Endodermal cell (in vitro differentiated cells): ENCODE data around the gene CFAP46. TPM values are rescaled to one million over a fixed set of nuclear protein-coding genes. Genes with fewer than 3 reads are reported as not detected.
A peak's percentile ranks its signal among the peaks of the same experiment; 100 is the strongest.

Experiments
- DNase-seq: peaks from one replicate; pipeline ENCODE4 v3.0.0-alpha.2; 2017
- H3K27ac ChIP-seq: 2 replicates; pipeline ENCODE4 v1.5.1; 2013; ENCODE audit warnings: mild to moderate bottlenecking, low read depth, low read length, moderate library complexity
- H3K27me3 ChIP-seq: 2 replicates; pipeline ENCODE4 v1.6.1; 2013; ENCODE audit warnings: mild to moderate bottlenecking, low read length, moderate library complexity; ENCODE audit not compliant: insufficient read depth, control insufficient read depth, poor library complexity, severe bottlenecking
- H3K36me3 ChIP-seq: 2 replicates; pipeline ENCODE4 v1.7.0; 2013; ENCODE audit warnings: mild to moderate bottlenecking, low read length, moderate library complexity; ENCODE audit not compliant: control insufficient read depth, insufficient read depth
- H3K4me1 ChIP-seq: one replicate; pipeline ENCODE4 v1.7.0; 2013; ENCODE audit warnings: low read length; ENCODE audit not compliant: control insufficient read depth, insufficient read depth
- H3K4me3 ChIP-seq: 2 replicates; pipeline ENCODE4 v1.5.1; 2013; ENCODE audit warnings: mild to moderate bottlenecking, low read length, moderate library complexity
- H3K9ac ChIP-seq: 2 replicates; pipeline ENCODE4 v1.6.1; 2013; ENCODE audit warnings: mild to moderate bottlenecking, low read length, moderate library complexity; ENCODE audit not compliant: poor library complexity, severe bottlenecking; ENCODE audit errors: extremely low read depth
- H3K9me3 ChIP-seq: 2 replicates; pipeline ENCODE4 v1.6.1; 2013; ENCODE audit warnings: mild to moderate bottlenecking, low read length, moderate library complexity; ENCODE audit not compliant: control insufficient read depth
- H3K27ac Mint-ChIP-seq: 2 replicates; pipeline ENCODE4 v1.8.0; 2020; ENCODE audit warnings: mixed read lengths
- H3K27me3 Mint-ChIP-seq: 2 replicates; pipeline ENCODE4 v1.8.0; 2021; ENCODE audit warnings: mild to moderate bottlenecking, mixed read lengths; ENCODE audit not compliant: insufficient read depth
- H3K36me3 Mint-ChIP-seq: 2 replicates; pipeline ENCODE4 v1.8.0; 2020; ENCODE audit warnings: low read depth, mixed read lengths
- H3K4me1 Mint-ChIP-seq: 2 replicates; pipeline ENCODE4 v1.8.0; 2020; ENCODE audit warnings: mixed read lengths
- H3K4me3 Mint-ChIP-seq: 2 replicates; pipeline ENCODE4 v1.8.0; 2020; ENCODE audit warnings: mild to moderate bottlenecking, moderate library complexity, mixed read lengths
- H3K9me3 Mint-ChIP-seq: 2 replicates; pipeline ENCODE4 v1.8.0; 2020; ENCODE audit warnings: mild to moderate bottlenecking, mixed read lengths
- CTCF ChIP-seq: fragments of 200-600 bp; sonication (generic); conservative IDR thresholded peaks from 2 replicates; pipeline ENCODE4 v1.5.0; 2021; ENCODE audit warnings: antibody characterized with exemption, mild to moderate bottlenecking
- WGBS, 2 experiments: methylation state at CpG; one replicate each; pipeline versions ENCODE4 v1.1.5 to v1.1.7; 2013; ENCODE audit warnings: missing lambda C conversion rate in 2 of 2, mixed read lengths in 1 of 2; ENCODE audit not compliant: insufficient coverage in 1 of 2, insufficient read length in 1 of 2; 5-methylcytosine and 5-hydroxymethylcytosine counted together
- total RNA-seq, 2 donors: library from RNA; stranded (reverse); fragmentation: NEBNext Ultra II Directional in 1 of 2; extraction: Animal tissue kit (Norgen Biotek cat#: 25700) in 1 of 2; gene quantifications; 2 replicates in 1 of 2; 3 replicates in 1 of 2; pipeline ENCODE4 v1.2.1, GENCODE V29; 2021

Gene CFAP46
- total RNA-seq, 2 donors from 2014 or later = 9.9 to 10.5 TPM

GRCh38 chr10:132808383-132809231, 133.8 kb downstream of the CFAP46 start:
- H3K27me3 Mint-ChIP-seq = no peaks in the 10 kb centered on the region
- TF ChIP-seq CTCF = no peak
- H3K4me1 Mint-ChIP-seq = no peaks in the 10 kb centered on the region
- Histone ChIP-seq H3K36me3 (no peaks in the 10 kb centered on the region), H3K27me3 (no peaks in the 10 kb centered on the region), H3K4me3 (no peak overlapping the region), H3K4me1 (no peaks in the 10 kb centered on the region), H3K27ac (no peak overlapping the region), H3K9me3 (no peaks in the 10 kb centered on the region), H3K9ac (no peak overlapping the region)
- no peak overlapping the region for H3K27ac Mint-ChIP-seq
- H3K36me3 Mint-ChIP-seq = no peaks in the 10 kb centered on the region
- H3K4me3 Mint-ChIP-seq = no peak overlapping the region
- WGBS, 2 experiments = 91 to 92% methylated on average over 26 to 42 of the region's 42 CpGs
- no peaks in the 10 kb centered on the region for H3K9me3 Mint-ChIP-seq
- DNase-seq = peak; percentile 54

- H3K4me1 ChIP-seq = no peaks in the 10 kb centered on the region
- H3K27me3 ChIP-seq = no peaks in the 10 kb centered on the region
- H3K4me3 ChIP-seq = no peak overlapping the region
- TF ChIP-seq CTCF = no peak
- H3K27me3 Mint-ChIP-seq = no peaks in the 10 kb centered on the region
- no peaks in the 10 kb centered on the region for H3K9me3 ChIP-seq
- H3K27ac ChIP-seq = no peak overlapping the region
- WGBS, 2 experiments = 94 to 98% methylated on average over 24 to 27 of the region's 27 CpGs
- DNase-seq = no peak
- no peak overlapping the region for H3K4me3 Mint-ChIP-seq
- H3K4me1 Mint-ChIP-seq = no peaks in the 10 kb centered on the region
- no peaks in the 10 kb centered on the region for H3K36me3 ChIP-seq
- H3K27ac Mint-ChIP-seq = no peak overlapping the region
- H3K36me3 Mint-ChIP-seq = no peaks in the 10 kb centered on the region
- no peak overlapping the region for H3K9ac ChIP-seq
- peaks cover under 1% of the 10 kb centered on the region for H3K9me3 Mint-ChIP-seq
These were observed 134.7 kb downstream of the CFAP46 start for GRCh38 chr10:132807621-132808049.

DNA sequence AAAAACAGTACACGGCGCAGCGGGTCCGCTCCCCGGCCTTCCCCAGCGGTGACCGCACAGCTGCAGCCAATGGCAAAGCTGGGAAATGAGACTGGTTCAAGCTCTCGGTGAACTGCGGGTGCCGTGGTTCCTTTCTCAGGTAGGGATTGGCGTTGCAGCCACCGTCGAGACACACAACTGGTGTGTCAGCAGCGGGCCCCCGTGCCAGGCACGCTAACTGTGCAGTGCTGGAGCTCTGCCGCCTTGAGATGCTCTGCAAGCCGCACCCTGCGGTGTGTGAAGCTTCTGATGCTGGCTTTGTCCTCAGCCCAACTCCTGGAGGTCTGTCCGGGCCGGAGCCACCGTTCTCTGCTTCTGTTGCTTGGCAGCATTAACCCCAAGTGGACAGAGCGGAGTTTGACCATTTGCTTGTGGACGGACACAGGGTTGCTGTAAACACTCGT, 135.8 kb downstream of the CFAP46 start:
- WGBS, 2 experiments = 89 to 90% methylated on average over 24 to 25 of the region's 25 CpGs
- no peaks in the 10 kb centered on the region for H3K27me3 ChIP-seq
- no peak overlapping the region for H3K27ac ChIP-seq
- Mint-ChIP-seq H3K27ac (no peak overlapping the region), H3K27me3 (no peaks in the 10 kb centered on the region), H3K9me3 (peaks cover 8% of the 10 kb centered on the region), H3K4me1 (no peaks in the 10 kb centered on the region), H3K4me3 (no peak overlapping the region), H3K36me3 (no peaks in the 10 kb centered on the region)
- H3K9me3 ChIP-seq = no peaks in the 10 kb centered on the region
- H3K9ac ChIP-seq = no peak overlapping the region
- no peak overlapping the region for H3K4me3 ChIP-seq
- H3K4me1 ChIP-seq = no peaks in the 10 kb centered on the region
- DNase-seq = peak; percentile 46
- no peak for TF ChIP-seq CTCF
- H3K36me3 ChIP-seq = no peaks in the 10 kb centered on the region
